ENCODE measurements around the gene BUB1B. TPM values are rescaled to one million over a fixed set of nuclear protein-coding genes. Genes with fewer than 3 reads are reported as not detected.

BUB1B gene
- polyA plus RNA-seq, 1 of the 3 experiments (the other 2 are of a cell fraction) = 12.6 TPM

GRCh38 chr15:40204100-40204499, 43.2 kb downstream of the BUB1B start:
- H4K20me1 ChIP-seq (ENCODE audit: insufficient read depth) = no peaks in the 10 kb centered on the region
- no peak overlapping the region for H2AFZ ChIP-seq (ENCODE audit: low read depth)
- WGBS (ENCODE audit: low lambda C conversion rate) = 96% methylated on average over 1 of the region's 1 CpG
- no peak overlapping the region for H3K4me2 ChIP-seq
- no peaks in the 10 kb centered on the region for H3K9me2 ChIP-seq
- DNase-seq = no peak
- POLR2A ChIA-PET = interaction anchor here (0.6 kb wide), 1 partner anchor 202 kb away, joined by 4 read pairs; the partner anchor contains the start of gene IVD
- H3K79me2 ChIP-seq (ENCODE audit: insufficient read depth) = no peaks in the 10 kb centered on the region
- peaks cover 31 to 41% of the 10 kb centered on the region in 2 experiments for H3K36me3 ChIP-seq (replicated peaks in 1 of 2; ENCODE audit: control insufficient read depth in 1 of 2, insufficient read depth in 2 of 2, low read length in 1 of 2)
- TF ChIP-seq POLR2AphosphoS5 (IDR thresholded peaks at IDR 0.05; ENCODE audit: low read depth, low read length) (no peak), CHD2 (IDR thresholded peaks at IDR 0.05; ENCODE audit: low read length, partially characterized antibody) (no peak), NRF1 (IDR thresholded peaks at IDR 0.05; ENCODE audit: low read depth, low read length) (no peak), RFX5 (IDR thresholded peaks at IDR 0.05; ENCODE audit: low read length) (no peak), REST (IDR thresholded peaks at IDR 0.05; ENCODE audit: low read depth, low read length) (no peak), PBX3 (IDR thresholded peaks at IDR 0.05) (no peak), EZH2phosphoT487 (IDR thresholded peaks at IDR 0.05; ENCODE audit: borderline replicate concordance, low read depth) (no peak), CTCF (IDR thresholded peaks at IDR 0.05) (no peak), FOXJ3 (CRISPR knock-in tag; IDR thresholded peaks at IDR 0.05) (no peak), TAF1 (IDR thresholded peaks at IDR 0.05; ENCODE audit: borderline replicate concordance, low read depth, low read length) (no peak), MXI1 (IDR thresholded peaks at IDR 0.05; ENCODE audit: low read depth, low read length) (no peak)
- peaks cover 5% of the 10 kb centered on the region for H3F3A ChIP-seq (replicated peaks; ENCODE audit: insufficient read depth)
- H3K27ac ChIP-seq (ENCODE audit: low read depth in 2 of 2, low read length in 1 of 2) = no peak overlapping the region
- no peaks in the 10 kb centered on the region; a peak in 1 of 4 replicates for H3K4me1 ChIP-seq (ENCODE audit: control insufficient read depth in 1 of 2, insufficient read depth in 2 of 2, low read depth in 1 of 2, low read length in 1 of 2)
- H3K9me3 ChIP-seq = no peaks in the 10 kb centered on the region
- CTCF ChIA-PET = interaction anchor here (0.7 to 34.3 kb wide), 6 partner anchors 10 to 158 kb away, joined by 3 to 868 read pairs (median 4); no protein-coding TSS in a partner anchor
- no peak overlapping the region for H3K9ac ChIP-seq
- no peaks in the 10 kb centered on the region for H3K27me3 ChIP-seq (ENCODE audit: insufficient read depth)
- H3K4me3 ChIP-seq (ENCODE audit: low read depth in 2 of 2, low read length in 1 of 2) = no peak overlapping the region
